SKM-1 treated with dmso at 0.1 percent for 144 hours (cell line): Measurements from ENCODE around the gene ZNF302.
A peak's percentile ranks its signal among the peaks of the same experiment; 100 is the strongest.
"Not testable (repeated sequence)": the region's sequence is repeated elsewhere in the genome, so short reads cannot be mapped to it uniquely, and the experiment has no call there.

Experiments used
- DNase-seq: peaks from one replicate; lab custom pipeline; 2025; ENCODE audit not compliant: unreplicated experiment; lab: John Stamatoyannopoulos, UW

The ZNF302 gene

GRCh38 chr19:34677386-34678084 is at the start of gene ZNF302:
Gene ZNF302, plus strand, starts transcription at chr19:34677678. Its CDS starts 1,127 bp downstream, at chr19:34678805.
- DNase-seq, result peak; percentile 89

GRCh38 chr19:34633802-34634201 is 43.7 kb upstream of the ZNF302 start:
- DNase-seq, result no peak

- peak; percentile 16 for DNase-seq
These were observed 37.9 kb upstream of the ZNF302 start for GRCh38 chr19:34639491-34640085.

- DNase-seq, result no peak
These were observed 35.2 kb upstream of the ZNF302 start for GRCh38 chr19:34642241-34642640.

GRCh38 chr19:34644991-34645461 is 32.5 kb upstream of the ZNF302 start:
- DNase-seq, result no peak

- DNase-seq, result no peak
These were observed 31.9 kb upstream of the ZNF302 start for GRCh38 chr19:34645551-34645950.

GRCh38 chr19:34649886-34650543 is 27.5 kb upstream of the ZNF302 start:
- no peak for DNase-seq

GRCh38 chr19:34651747-34652146 is 25.7 kb upstream of the ZNF302 start:
- DNase-seq, result no peak

GRCh38 chr19:34654796-34655195 is 22.7 kb upstream of the ZNF302 start:
- no peak for DNase-seq

- no peak for DNase-seq
These were observed 21.8 kb upstream of the ZNF302 start for GRCh38 chr19:34655651-34656050.

- no peak for DNase-seq
These were observed 16.1 kb upstream of the ZNF302 start for GRCh38 chr19:34661357-34661756.

- no peak for DNase-seq
These were observed 14.6 kb upstream of the ZNF302 start for GRCh38 chr19:34662919-34663318.

- no peak for DNase-seq
These were observed 13.3 kb upstream of the ZNF302 start for GRCh38 chr19:34664168-34664567.

GRCh38 chr19:34664870-34665269 is 12.6 kb upstream of the ZNF302 start:
- no peak for DNase-seq

GRCh38 chr19:34665275-34665674 is 12.2 kb upstream of the ZNF302 start:
- not testable (repeated sequence) for DNase-seq

GRCh38 chr19:34666200-34666957 is 11.1 kb upstream of the ZNF302 start:
- no peak for DNase-seq

- no peak for DNase-seq
These were observed 10.6 kb upstream of the ZNF302 start for GRCh38 chr19:34666958-34667265.

- no peak for DNase-seq
These were observed 10.0 kb upstream of the ZNF302 start for GRCh38 chr19:34667349-34668076.

- not testable (repeated sequence) for DNase-seq
These were observed 9.3 kb upstream of the ZNF302 start for GRCh38 chr19:34668077-34668689.

- not testable (repeated sequence) for DNase-seq
These were observed 8.8 kb upstream of the ZNF302 start for GRCh38 chr19:34668690-34669089.
